ENCODE data around the gene COG4.

The COG4 gene

DNA sequence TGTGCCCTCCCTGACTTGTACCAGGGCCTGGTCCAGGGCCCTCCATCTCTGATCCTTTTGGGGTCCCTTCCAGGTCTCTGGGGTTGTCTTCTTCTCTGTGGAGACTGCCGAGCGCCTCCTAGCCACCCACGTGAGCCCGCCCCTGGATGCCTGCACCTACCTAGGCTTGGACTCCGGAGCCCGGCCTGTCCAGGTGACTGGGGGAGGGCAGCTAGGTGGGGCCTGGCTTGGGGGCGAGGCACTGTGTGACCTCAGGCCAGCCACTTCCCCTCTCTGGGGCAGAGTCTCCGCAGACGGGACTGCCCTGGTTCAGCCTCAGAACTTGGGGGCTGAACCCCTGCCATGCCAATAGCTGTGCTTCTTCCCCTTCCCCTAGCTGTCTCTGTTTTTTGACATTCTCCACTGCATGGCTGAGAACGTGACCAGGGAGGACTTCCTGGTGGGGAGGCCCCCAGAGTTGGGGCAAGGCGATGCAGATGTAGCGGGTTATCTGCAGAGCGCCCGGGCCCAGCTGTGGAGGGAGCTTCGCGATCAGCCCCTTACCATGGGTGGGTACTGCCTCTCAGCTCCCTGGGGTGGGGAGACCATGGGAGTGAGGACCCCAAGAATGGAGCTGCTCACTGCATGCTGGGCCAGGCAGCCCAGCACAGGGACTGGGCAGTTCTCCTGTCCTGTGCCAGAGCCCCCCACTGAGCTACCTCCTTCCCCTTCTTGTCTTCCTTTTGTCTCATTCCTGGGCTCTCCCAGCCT is 54.4 kb downstream of the COG4 start:
- Histone ChIP-seq H3K9ac (ENCODE audit: low read depth, low read length) (no peak overlapping the region), H3K79me2 (ENCODE audit: insufficient read depth, low read length) (no peaks in the 10 kb centered on the region), H2AFZ (ENCODE audit: low read depth, low read length) (no peak overlapping the region), H3K9me3 (ENCODE audit: insufficient read depth, low read length, severe bottlenecking) (no peaks in the 10 kb centered on the region), H3K27ac (ENCODE audit: low read length) (no peak overlapping the region), H3K4me1 (ENCODE audit: insufficient read depth, low read length) (no peaks in the 10 kb centered on the region), H3K4me2 (ENCODE audit: insufficient read depth, low read length) (no peak overlapping the region), H3K27me3 (ENCODE audit: insufficient read depth, low read length, poor library complexity) (no peaks in the 10 kb centered on the region), H3K36me3 (ENCODE audit: insufficient read depth, low read length) (peaks cover 18% of the 10 kb centered on the region), H4K20me1 (ENCODE audit: insufficient read depth, low read length) (no peaks in the 10 kb centered on the region), H3K4me3 (ENCODE audit: low read depth in 1 of 2, low read length in 2 of 2) (no peak overlapping the region)
- DNase-seq (no peak), ATAC-seq (ENCODE audit: insufficient read depth, low read depth) (peak; percentile 41; the same call in 2 of the 3 replicates)
- TF ChIP-seq, protein P1, sequence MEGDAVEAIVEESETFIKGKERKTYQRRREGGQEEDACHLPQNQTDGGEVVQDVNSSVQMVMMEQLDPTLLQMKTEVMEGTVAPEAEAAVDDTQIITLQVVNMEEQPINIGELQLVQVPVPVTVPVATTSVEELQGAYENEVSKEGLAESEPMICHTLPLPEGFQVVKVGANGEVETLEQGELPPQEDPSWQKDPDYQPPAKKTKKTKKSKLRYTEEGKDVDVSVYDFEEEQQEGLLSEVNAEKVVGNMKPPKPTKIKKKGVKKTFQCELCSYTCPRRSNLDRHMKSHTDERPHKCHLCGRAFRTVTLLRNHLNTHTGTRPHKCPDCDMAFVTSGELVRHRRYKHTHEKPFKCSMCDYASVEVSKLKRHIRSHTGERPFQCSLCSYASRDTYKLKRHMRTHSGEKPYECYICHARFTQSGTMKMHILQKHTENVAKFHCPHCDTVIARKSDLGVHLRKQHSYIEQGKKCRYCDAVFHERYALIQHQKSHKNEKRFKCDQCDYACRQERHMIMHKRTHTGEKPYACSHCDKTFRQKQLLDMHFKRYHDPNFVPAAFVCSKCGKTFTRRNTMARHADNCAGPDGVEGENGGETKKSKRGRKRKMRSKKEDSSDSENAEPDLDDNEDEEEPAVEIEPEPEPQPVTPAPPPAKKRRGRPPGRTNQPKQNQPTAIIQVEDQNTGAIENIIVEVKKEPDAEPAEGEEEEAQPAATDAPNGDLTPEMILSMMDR (IDR thresholded peaks at IDR 0.05; ENCODE audit: borderline replicate concordance, extremely low read depth, low read length, poor library complexity, severe bottlenecking), result no peak
- TF ChIP-seq EZH2 (IDR thresholded peaks at IDR 0.05; ENCODE audit: borderline replicate concordance, low read depth, low read length, severe bottlenecking), result no peak

DNA sequence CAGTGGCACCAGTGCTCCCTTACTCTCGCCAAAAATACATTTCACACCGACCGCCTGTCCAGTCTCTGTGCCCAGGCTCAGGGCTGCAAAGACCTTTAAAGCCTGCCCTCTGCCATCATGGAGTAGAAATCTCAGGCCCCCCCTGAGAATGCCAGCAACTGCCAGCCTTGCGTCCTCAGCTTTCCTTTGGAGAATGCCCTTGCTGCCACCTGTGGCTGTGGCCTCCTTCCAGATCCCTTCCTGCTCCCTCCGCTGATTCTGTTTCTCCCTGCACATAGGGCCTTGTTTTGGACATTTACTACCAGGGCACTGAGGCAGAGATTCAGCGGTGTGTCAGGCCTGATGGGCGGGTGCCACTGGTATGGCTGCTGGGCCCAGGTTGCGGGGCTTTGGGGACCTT is 55.7 kb downstream of the COG4 start:
- H3K36me3 ChIP-seq (ENCODE audit: insufficient read depth, low read length), result peaks cover 21% of the 10 kb centered on the region
- H3K27ac ChIP-seq (ENCODE audit: low read length), result no peak overlapping the region
- no peak overlapping the region for H3K9ac ChIP-seq (ENCODE audit: low read depth, low read length)
- H3K27me3 ChIP-seq (ENCODE audit: insufficient read depth, low read length, poor library complexity), result no peaks in the 10 kb centered on the region
- no peaks in the 10 kb centered on the region for H3K4me1 ChIP-seq (ENCODE audit: insufficient read depth, low read length)
- no peak for DNase-seq
- no peaks in the 10 kb centered on the region for H4K20me1 ChIP-seq (ENCODE audit: insufficient read depth, low read length)
- no peaks in the 10 kb centered on the region for H3K79me2 ChIP-seq (ENCODE audit: insufficient read depth, low read length)
- no peak overlapping the region for H2AFZ ChIP-seq (ENCODE audit: low read depth, low read length)
- no peak overlapping the region for H3K4me3 ChIP-seq (ENCODE audit: low read depth in 1 of 2, low read length in 2 of 2)
- TF ChIP-seq EZH2 (IDR thresholded peaks at IDR 0.05; ENCODE audit: borderline replicate concordance, low read depth, low read length, severe bottlenecking), result no peak
- TF ChIP-seq, protein P1 (IDR thresholded peaks at IDR 0.05; ENCODE audit: borderline replicate concordance, extremely low read depth, low read length, poor library complexity, severe bottlenecking), result no peak
- no peaks in the 10 kb centered on the region for H3K9me3 ChIP-seq (ENCODE audit: insufficient read depth, low read length, severe bottlenecking)
- no peak overlapping the region for H3K4me2 ChIP-seq (ENCODE audit: insufficient read depth, low read length)
- ATAC-seq (ENCODE audit: insufficient read depth, low read depth), result no peak

DNA sequence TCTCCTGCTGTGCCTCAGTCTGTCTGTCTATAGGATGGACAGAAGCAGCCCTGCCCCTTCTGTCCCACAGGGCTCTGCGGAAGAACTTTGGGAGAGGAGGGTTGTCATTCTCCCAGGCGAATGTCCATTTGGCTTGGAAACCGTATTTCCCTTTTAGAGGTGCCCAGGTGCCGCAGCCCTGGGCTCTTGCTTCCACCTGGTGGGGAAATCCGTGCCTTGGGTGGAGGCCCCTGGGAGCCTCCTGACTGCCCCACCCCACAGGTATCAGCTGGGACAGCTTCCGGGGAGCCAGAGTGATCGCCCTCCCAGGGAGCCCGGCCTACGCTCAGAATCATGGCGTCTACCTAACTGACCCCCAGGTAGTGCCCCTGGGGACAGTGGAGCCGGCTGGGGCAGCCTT is 56.2 kb downstream of the COG4 start:
- no peaks in the 10 kb centered on the region for H3K27me3 ChIP-seq (ENCODE audit: insufficient read depth, low read length, poor library complexity)
- DNase-seq (no peak), ATAC-seq (ENCODE audit: insufficient read depth, low read depth) (no peak)
- H3K9me3 ChIP-seq (ENCODE audit: insufficient read depth, low read length, severe bottlenecking), result no peaks in the 10 kb centered on the region
- no peak overlapping the region for H2AFZ ChIP-seq (ENCODE audit: low read depth, low read length)
- H3K9ac ChIP-seq (ENCODE audit: low read depth, low read length), result no peak overlapping the region
- H3K4me2 ChIP-seq (ENCODE audit: insufficient read depth, low read length), result no peak overlapping the region
- no peaks in the 10 kb centered on the region for H3K4me1 ChIP-seq (ENCODE audit: insufficient read depth, low read length)
- no peak overlapping the region for H3K4me3 ChIP-seq (ENCODE audit: low read depth in 1 of 2, low read length in 2 of 2)
- H4K20me1 ChIP-seq (ENCODE audit: insufficient read depth, low read length), result no peaks in the 10 kb centered on the region
- no peak overlapping the region for H3K27ac ChIP-seq (ENCODE audit: low read length)
- peaks cover 21% of the 10 kb centered on the region for H3K36me3 ChIP-seq (ENCODE audit: insufficient read depth, low read length)
- H3K79me2 ChIP-seq (ENCODE audit: insufficient read depth, low read length), result no peaks in the 10 kb centered on the region
- TF ChIP-seq, protein P1 (IDR thresholded peaks at IDR 0.05; ENCODE audit: borderline replicate concordance, extremely low read depth, low read length, poor library complexity, severe bottlenecking), result no peak

DNA sequence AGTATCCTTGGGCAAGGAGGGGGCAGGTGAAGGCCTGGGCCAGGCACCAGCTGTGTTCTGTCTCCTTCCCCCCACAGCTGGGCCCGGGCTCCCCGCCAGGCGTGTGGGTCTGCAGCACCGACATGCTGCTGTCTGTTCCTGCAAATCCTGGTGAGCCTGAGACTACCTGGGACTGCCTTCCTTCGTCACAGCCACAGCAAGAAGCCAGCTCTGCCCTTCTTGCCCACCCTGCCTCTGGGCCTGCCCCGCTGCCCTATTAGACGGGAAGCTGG is 56.6 kb downstream of the COG4 start:
- Histone ChIP-seq H3K27ac (ENCODE audit: low read length) (no peak overlapping the region), H3K27me3 (ENCODE audit: insufficient read depth, low read length, poor library complexity) (no peaks in the 10 kb centered on the region), H3K79me2 (ENCODE audit: insufficient read depth, low read length) (no peaks in the 10 kb centered on the region), H3K9me3 (ENCODE audit: insufficient read depth, low read length, severe bottlenecking) (no peaks in the 10 kb centered on the region), H3K4me2 (ENCODE audit: insufficient read depth, low read length) (no peak overlapping the region), H4K20me1 (ENCODE audit: insufficient read depth, low read length) (no peaks in the 10 kb centered on the region), H3K9ac (ENCODE audit: low read depth, low read length) (no peak overlapping the region), H2AFZ (ENCODE audit: low read depth, low read length) (no peak overlapping the region), H3K4me1 (ENCODE audit: insufficient read depth, low read length) (no peaks in the 10 kb centered on the region), H3K36me3 (ENCODE audit: insufficient read depth, low read length) (peaks cover 21% of the 10 kb centered on the region), H3K4me3 (ENCODE audit: low read depth in 1 of 2, low read length in 2 of 2) (no peak overlapping the region)
- DNase-seq (no peak), ATAC-seq (ENCODE audit: insufficient read depth, low read depth) (no peak)
- TF ChIP-seq EZH2 (IDR thresholded peaks at IDR 0.05; ENCODE audit: borderline replicate concordance, low read depth, low read length, severe bottlenecking), result no peak
- TF ChIP-seq, protein P1 (IDR thresholded peaks at IDR 0.05; ENCODE audit: borderline replicate concordance, extremely low read depth, low read length, poor library complexity, severe bottlenecking), result no peak
